Astrocyte of the spinal cord (primary cell): Measurements from ENCODE around the gene DLGAP1.

Experiments used
- DNase-seq: peaks from one replicate; pipeline ENCODE4 v3.0.0; 2011; ENCODE audit warnings: low read depth, low spot score
- H3K4me3 ChIP-seq: 2 replicates; pipeline ENCODE4 v1.5.1; 2011; ENCODE audit warnings: low read depth, mild to moderate bottlenecking, low read length, moderate library complexity
- CTCF ChIP-seq: IDR thresholded peaks from 2 replicates; pipeline ENCODE4 v1.5.1; 2012; ENCODE audit warnings: low read depth, mild to moderate bottlenecking, low read length, inconsistent platforms
- in situ Hi-C: cut with HindIII; loops from 2 replicates; pipeline ENCODE4 v1.10.0; 2017; ENCODE audit warnings: low sequenced_read_pairs

Gene DLGAP1

GRCh38 chr18:3692691-3693090, 762.4 kb downstream of the DLGAP1 start:
- H3K4me3 ChIP-seq: no peak overlapping the region
- in situ Hi-C loops: no loop called here
- no peak for TF ChIP-seq CTCF
- DNase-seq: no peak

- TF ChIP-seq CTCF: no peak
- no peak overlapping the region for H3K4me3 ChIP-seq
- in situ Hi-C loops: no loop called here
- DNase-seq: no peak
Observed at GRCh38 chr18:3692113-3692621, 762.9 kb downstream of the DLGAP1 start.

- no peak overlapping the region for H3K4me3 ChIP-seq
- in situ Hi-C loops: no loop called here
- DNase-seq: no peak
- no peak for TF ChIP-seq CTCF
Observed at GRCh38 chr18:3691705-3692104, 763.4 kb downstream of the DLGAP1 start.

- H3K4me3 ChIP-seq: no peak overlapping the region
- DNase-seq: no peak
- in situ Hi-C loops: no loop called here
- TF ChIP-seq CTCF: no peak
Observed at GRCh38 chr18:3690764-3691066, 764.4 kb downstream of the DLGAP1 start.

- in situ Hi-C loops: no loop called here
- no peak overlapping the region for H3K4me3 ChIP-seq
- DNase-seq: no peak
- TF ChIP-seq CTCF: no peak
Observed at GRCh38 chr18:3689986-3690763, 764.9 kb downstream of the DLGAP1 start.

- DNase-seq: no peak
- TF ChIP-seq CTCF: no peak
- H3K4me3 ChIP-seq: no peak overlapping the region
- in situ Hi-C loops: no loop called here
Observed at GRCh38 chr18:3689091-3689490, 766.0 kb downstream of the DLGAP1 start.
